Esophagus squamous epithelium (tissue), 4 donors: Measurements from ENCODE around the gene AHI1.

Experiments used
- POLR2A ChIP-seq, 4 donors: fragments of 450-650 bp; IDR thresholded peaks; one replicate each; pipeline ENCODE4 v1.6.1; 2017; ENCODE audit warnings: antibody characterized with exemption in 4 of 4, mild to moderate bottlenecking in 4 of 4, moderate library complexity in 3 of 4
- TF ChIP-seq, protein P1 (sequence below), 6 experiments: fragments of 450-650 bp in 4 of 6; fragments of 200-600 bp in 2 of 6; sonication (generic) in 2 of 6; IDR thresholded peaks; one replicate each; pipeline ENCODE4 v1.5.1; 2016 to 2019; ENCODE audit warnings: antibody characterized with exemption in 6 of 6, mild to moderate bottlenecking in 4 of 6, moderate library complexity in 4 of 6

DNA sequence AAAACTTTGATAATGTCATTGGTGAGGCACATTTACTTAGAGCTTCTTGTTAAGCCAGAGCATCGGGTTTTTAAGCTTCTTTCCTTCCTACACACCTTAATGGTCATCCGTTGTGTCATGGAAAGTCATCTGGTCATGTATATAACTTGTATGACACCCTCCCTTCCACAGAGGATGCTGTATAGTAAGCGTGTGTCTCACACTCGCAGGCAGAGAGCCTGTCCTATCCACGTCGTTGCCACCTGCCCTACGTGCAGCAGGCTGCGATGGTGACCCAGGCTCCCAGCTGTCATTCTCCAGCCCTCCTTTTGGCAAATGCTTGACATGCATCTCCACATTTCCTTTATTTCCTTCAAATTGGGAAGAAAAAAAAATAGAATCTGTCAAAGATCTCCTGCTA, 230.9 kb downstream of the AHI1 start:
- TF ChIP-seq, protein P1, sequence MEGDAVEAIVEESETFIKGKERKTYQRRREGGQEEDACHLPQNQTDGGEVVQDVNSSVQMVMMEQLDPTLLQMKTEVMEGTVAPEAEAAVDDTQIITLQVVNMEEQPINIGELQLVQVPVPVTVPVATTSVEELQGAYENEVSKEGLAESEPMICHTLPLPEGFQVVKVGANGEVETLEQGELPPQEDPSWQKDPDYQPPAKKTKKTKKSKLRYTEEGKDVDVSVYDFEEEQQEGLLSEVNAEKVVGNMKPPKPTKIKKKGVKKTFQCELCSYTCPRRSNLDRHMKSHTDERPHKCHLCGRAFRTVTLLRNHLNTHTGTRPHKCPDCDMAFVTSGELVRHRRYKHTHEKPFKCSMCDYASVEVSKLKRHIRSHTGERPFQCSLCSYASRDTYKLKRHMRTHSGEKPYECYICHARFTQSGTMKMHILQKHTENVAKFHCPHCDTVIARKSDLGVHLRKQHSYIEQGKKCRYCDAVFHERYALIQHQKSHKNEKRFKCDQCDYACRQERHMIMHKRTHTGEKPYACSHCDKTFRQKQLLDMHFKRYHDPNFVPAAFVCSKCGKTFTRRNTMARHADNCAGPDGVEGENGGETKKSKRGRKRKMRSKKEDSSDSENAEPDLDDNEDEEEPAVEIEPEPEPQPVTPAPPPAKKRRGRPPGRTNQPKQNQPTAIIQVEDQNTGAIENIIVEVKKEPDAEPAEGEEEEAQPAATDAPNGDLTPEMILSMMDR (IDR thresholded peaks at IDR 0.05): no peak
- TF ChIP-seq POLR2A (IDR thresholded peaks at IDR 0.05): no peak
